ENCODE data around the gene STAMBPL1. TPM values are rescaled to one million over a fixed set of nuclear protein-coding genes. Genes with fewer than 3 reads are reported as not detected.

Gene STAMBPL1
- polyA plus RNA-seq, 1 experiment, result 23.1 TPM

DNA sequence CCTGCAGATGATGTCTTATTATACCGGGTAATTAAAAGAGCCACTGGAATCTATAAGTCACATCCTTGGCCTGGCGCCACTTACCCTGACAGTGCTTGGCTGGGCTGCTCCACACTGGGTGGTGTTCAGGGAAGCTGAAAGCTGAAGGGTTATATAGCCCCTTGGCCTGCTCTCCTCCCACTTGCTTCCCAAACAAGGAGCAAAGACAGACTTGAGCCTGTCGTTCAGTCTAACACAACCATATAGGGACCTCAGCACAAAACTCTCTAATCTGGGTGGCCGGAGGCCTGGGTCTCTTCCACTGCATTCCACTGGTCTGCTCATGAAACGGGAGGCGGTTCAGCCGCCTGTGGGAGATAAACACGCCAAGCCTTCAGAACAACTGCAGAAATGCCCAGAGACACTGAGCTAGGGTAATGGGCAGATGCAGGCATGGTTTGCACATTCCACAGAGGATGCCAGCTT, 72.6 kb downstream of the STAMBPL1 start, which contains the start of gene ACTA2:
Gene ACTA2 (minus strand): TSS at position 127 of the 465 bp plus-strand sequence. CDS start 3,843 bp downstream, outside the sequence.
- CTCF ChIA-PET, result interaction anchor here (0.6 kb wide), 2 partner anchors 142 to 258 kb away, joined by 3 to 5 read pairs; no protein-coding TSS in a partner anchor

DNA sequence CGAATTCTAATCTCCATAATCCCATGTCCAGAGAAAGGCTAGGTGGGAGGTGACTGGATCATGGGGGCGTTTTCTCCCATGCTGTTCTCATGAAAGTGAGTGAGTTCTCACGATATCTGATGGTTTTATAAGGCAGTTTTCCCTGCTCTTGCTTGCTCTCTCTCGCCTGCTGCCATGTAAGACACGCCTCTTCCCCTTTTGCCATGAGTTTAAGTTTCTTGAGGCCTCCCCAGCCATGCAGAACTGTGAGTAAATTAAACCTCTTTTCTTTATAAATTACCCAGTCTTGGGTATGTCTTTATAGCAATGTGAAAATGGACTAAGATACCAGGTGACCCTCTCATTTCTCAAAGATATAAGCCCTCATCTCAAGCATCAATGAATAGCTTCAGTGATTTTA, 73.6 kb downstream of the STAMBPL1 start:
- no peak overlapping the region for H3K4me3 ChIP-seq (ENCODE audit: low read depth, low read length)
- no peak for DNase-seq (ENCODE audit: low read depth)
- TF ChIP-seq CTCF (IDR thresholded peaks at IDR 0.05; ENCODE audit: insufficient read depth, low read depth, low read length), result no peak
- H3K36me3 ChIP-seq (ENCODE audit: control insufficient read depth, insufficient read depth, low read length), result no peaks in the 10 kb centered on the region
- POLR2A ChIA-PET, result no interaction called here
- CTCF ChIA-PET, result no interaction called here
- no peaks in the 10 kb centered on the region for H3K27me3 ChIP-seq (ENCODE audit: control insufficient read depth, insufficient read depth, low read length)

More for the DNA sequence above, 72.6 kb downstream of the STAMBPL1 start, which contains the start of gene ACTA2:
- no peak for DNase-seq (ENCODE audit: low read depth)
- no peaks in the 10 kb centered on the region for H3K36me3 ChIP-seq (ENCODE audit: control insufficient read depth, insufficient read depth, low read length)
- no peaks in the 10 kb centered on the region for H3K27me3 ChIP-seq (ENCODE audit: control insufficient read depth, insufficient read depth, low read length)
- POLR2A ChIA-PET, result no interaction called here
- peak within 1 kb of the TSS; percentile 16 for H3K4me3 ChIP-seq (ENCODE audit: low read depth, low read length)
- TF ChIP-seq CTCF (IDR thresholded peaks at IDR 0.05; ENCODE audit: insufficient read depth, low read depth, low read length), result no peak

GRCh38 chr10:88954458-88955083, 74.5 kb downstream of the STAMBPL1 start:
- TF ChIP-seq CTCF (IDR thresholded peaks at IDR 0.05; ENCODE audit: insufficient read depth, low read depth, low read length), result no peak
- Histone ChIP-seq H3K27me3 (ENCODE audit: control insufficient read depth, insufficient read depth, low read length) (no peaks in the 10 kb centered on the region), H3K36me3 (ENCODE audit: control insufficient read depth, insufficient read depth, low read length) (no peaks in the 10 kb centered on the region), H3K4me3 (ENCODE audit: low read depth, low read length) (no peak overlapping the region)
- ChIA-PET CTCF (interaction anchor here (0.7 kb wide), 1 partner anchor 38 kb away, joined by 3 read pairs; no protein-coding TSS in a partner anchor), POLR2A (no interaction called here)
- DNase-seq (ENCODE audit: low read depth), result no peak

DNA sequence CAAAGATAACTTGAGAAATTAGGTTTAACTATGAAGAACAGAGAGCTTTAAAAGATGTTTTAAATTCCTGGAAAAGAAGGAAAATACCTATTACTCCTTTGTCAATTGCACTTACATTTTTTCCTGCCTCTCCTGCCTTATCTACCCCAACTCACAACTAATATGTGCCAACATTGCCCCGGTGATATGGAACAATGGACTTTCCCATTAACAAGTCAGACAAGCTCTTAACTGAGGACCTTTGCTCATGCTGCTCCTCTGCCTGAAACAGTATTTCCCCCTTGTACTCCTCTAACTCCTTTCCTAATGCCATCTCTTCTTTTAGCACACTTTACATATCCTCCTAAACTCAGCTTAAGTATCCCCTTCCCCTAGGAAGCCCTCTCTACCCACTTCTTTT, 77.3 kb downstream of the STAMBPL1 start:
- POLR2A ChIA-PET, result no interaction called here
- no peaks in the 10 kb centered on the region for H3K36me3 ChIP-seq (ENCODE audit: control insufficient read depth, insufficient read depth, low read length)
- no peak for DNase-seq (ENCODE audit: low read depth)
- TF ChIP-seq CTCF (IDR thresholded peaks at IDR 0.05; ENCODE audit: insufficient read depth, low read depth, low read length), result no peak
- H3K27me3 ChIP-seq (ENCODE audit: control insufficient read depth, insufficient read depth, low read length), result no peaks in the 10 kb centered on the region
- CTCF ChIA-PET, result interaction anchor here (0.7 to 1.0 kb wide), 2 partner anchors 24 to 32 kb away, joined by 4 read pairs; no protein-coding TSS in a partner anchor
- no peak overlapping the region for H3K4me3 ChIP-seq (ENCODE audit: low read depth, low read length)

- Histone ChIP-seq H3K27me3 (ENCODE audit: control insufficient read depth, insufficient read depth, low read length) (no peaks in the 10 kb centered on the region), H3K36me3 (ENCODE audit: control insufficient read depth, insufficient read depth, low read length) (no peaks in the 10 kb centered on the region), H3K4me3 (ENCODE audit: low read depth, low read length) (no peak overlapping the region)
- TF ChIP-seq CTCF (IDR thresholded peaks at IDR 0.05; ENCODE audit: insufficient read depth, low read depth, low read length), result no peak
- no peak for DNase-seq (ENCODE audit: low read depth)
- ChIA-PET CTCF (interaction anchor here (2.1 kb wide), 1 partner anchor 29 kb away, joined by 7 read pairs; no protein-coding TSS in a partner anchor), POLR2A (no interaction called here)
Measured at GRCh38 chr10:88958721-88959120, 78.7 kb downstream of the STAMBPL1 start.

Measured in BJ (cell line).